ENCODE results near the gene RBP5. TPM values are rescaled to one million over a fixed set of nuclear protein-coding genes. Genes with fewer than 3 reads are reported as not detected.

The RBP5 gene
- total and polyA plus RNA-seq, 12 donors = 2.0 to 17.8 (median 9.1) TPM

- Histone ChIP-seq H3K27ac (no peak overlapping the region), H3K36me3 (replicated peaks in 1 of 2) (peaks cover 0 to 32% of the 10 kb centered on the region in 2 donors), H3K27me3 (no peaks in the 10 kb centered on the region), H3K4me1 (replicated peaks in 1 of 2) (no peaks in the 10 kb centered on the region), H3K9me3 (replicated peaks in 1 of 3) (no peaks in the 10 kb centered on the region), H3K4me3 (no peak overlapping the region)
- 93 to 97% (median 94%) methylated on average over 13 to 17 of the region's 17 CpGs for WGBS, 4 donors
- TF ChIP-seq CTCF (IDR thresholded peaks at IDR 0.05) (no peak), POLR2A (IDR thresholded peaks at IDR 0.05) (no peak)
- DNase-seq = no peak
- intact Hi-C loops (cut with DNase I) = no loop called here
These were observed 28.7 kb upstream of the RBP5 start for GRCh38 chr12:7157391-7157790.

GRCh38 chr12:7156259-7157197 lies 27.8 kb upstream of the RBP5 start:
- intact Hi-C loops (cut with DNase I) = no loop called here
- Histone ChIP-seq H3K27me3 (no peaks in the 10 kb centered on the region), H3K9me3 (replicated peaks in 1 of 3) (no peaks in the 10 kb centered on the region), H3K36me3 (replicated peaks in 1 of 2) (peaks cover 0 to 33% of the 10 kb centered on the region in 2 donors), H3K4me1 (replicated peaks in 1 of 2) (no peaks in the 10 kb centered on the region), H3K4me3 (no peak overlapping the region), H3K27ac (peak overlapping the region in 1 of 5 donors; percentile 62)
- WGBS, 4 donors = 88 to 91% (median 90%) methylated on average over 17 to 24 of the region's 24 CpGs
- peak in 1 of 7 donors; percentile 50 for DNase-seq
- TF ChIP-seq POLR2A (IDR thresholded peaks at IDR 0.05) (no peak), CTCF (IDR thresholded peaks at IDR 0.05) (no peak)

- Histone ChIP-seq H3K4me1 (replicated peaks in 1 of 2) (no peaks in the 10 kb centered on the region), H3K9me3 (replicated peaks in 1 of 3) (no peaks in the 10 kb centered on the region), H3K27ac (peak overlapping the region in 1 of 5 donors; percentile 62), H3K27me3 (no peaks in the 10 kb centered on the region), H3K36me3 (replicated peaks in 1 of 2) (peaks cover 0 to 41% of the 10 kb centered on the region in 2 donors), H3K4me3 (no peak overlapping the region)
- no peak for TF ChIP-seq CTCF (IDR thresholded peaks at IDR 0.05)
- no peak for TF ChIP-seq POLR2A (IDR thresholded peaks at IDR 0.05)
- 77 to 100% (median 86%) methylated on average over 2 to 8 of the region's 8 CpGs; no CpG with 5 or more reads in 1 of the 4 donors for WGBS, 4 donors
- DNase-seq = peak in 1 of 7 donors; percentile 88
- intact Hi-C loops (cut with DNase I) = no loop called here
These were observed 26.9 kb upstream of the RBP5 start for GRCh38 chr12:7155471-7156034.

- intact Hi-C loops (cut with DNase I) = no loop called here
- peak overlapping the region in 1 of 5 donors; percentile 62 for H3K27ac ChIP-seq
- H3K27me3 ChIP-seq = no peaks in the 10 kb centered on the region
- peak in 1 of 7 donors; percentile 58 for DNase-seq
- no peak for TF ChIP-seq POLR2A (IDR thresholded peaks at IDR 0.05)
- no peak for TF ChIP-seq CTCF (IDR thresholded peaks at IDR 0.05)
- H3K36me3 ChIP-seq (replicated peaks in 1 of 2) = peaks cover 0 to 47% of the 10 kb centered on the region in 2 donors
- H3K9me3 ChIP-seq (replicated peaks in 1 of 3) = no peaks in the 10 kb centered on the region
- 83 to 93% (median 86%) methylated on average over 12 of the region's 12 CpGs for WGBS, 4 donors
- no peaks in the 10 kb centered on the region for H3K4me1 ChIP-seq (replicated peaks in 1 of 2)
- H3K4me3 ChIP-seq = no peak overlapping the region
These were observed 26.3 kb upstream of the RBP5 start for GRCh38 chr12:7154901-7155470.

All from adrenal gland (tissue), 12 donors.